Nephron progenitor cell (in vitro differentiated cells): Measurements from ENCODE around the gene ODAM.
"Not testable (repeated sequence)": the region's sequence is repeated elsewhere in the genome, so short reads cannot be mapped to it uniquely, and the experiment has no call there.

Source experiments
- DNase-seq: peaks from one replicate; pipeline ENCODE4 v3.0.0; 2021
- H3K27ac Mint-ChIP-seq: 2 replicates; pipeline ENCODE4 v1.8.0; 2021; ENCODE audit warnings: mild to moderate bottlenecking, moderate library complexity, mixed read lengths
- H3K27me3 Mint-ChIP-seq: 2 replicates; pipeline ENCODE4 v1.8.0; 2021; ENCODE audit warnings: mild to moderate bottlenecking, low read depth, mixed read lengths; ENCODE audit not compliant: poor library complexity
- H3K36me3 Mint-ChIP-seq: 2 replicates; pipeline ENCODE4 v1.8.0; 2021; ENCODE audit warnings: low read depth, mixed read lengths
- H3K4me1 Mint-ChIP-seq: 2 replicates; pipeline ENCODE4 v1.8.0; 2021; ENCODE audit warnings: mixed read lengths
- H3K4me3 Mint-ChIP-seq: 2 replicates; pipeline ENCODE4 v1.8.0; 2021; ENCODE audit warnings: mild to moderate bottlenecking, moderate library complexity, mixed read lengths
- H3K9me3 Mint-ChIP-seq: 2 replicates; pipeline ENCODE4 v1.8.0; 2021; ENCODE audit warnings: mild to moderate bottlenecking, moderate library complexity, mixed read lengths
- CTCF ChIP-seq: fragments of 200-600 bp; sonication (generic); IDR thresholded peaks from 2 replicates; pipeline ENCODE4 v1.5.0; 2021; ENCODE audit warnings: antibody characterized with exemption

The ODAM gene

GRCh38 chr4:70197842-70198241, 2.3 kb downstream of the ODAM start:
- Mint-ChIP-seq H3K36me3 (no peaks in the 10 kb centered on the region), H3K9me3 (no peaks in the 10 kb centered on the region), H3K4me1 (no peaks in the 10 kb centered on the region), H3K27ac (peak overlapping the region; percentile 1), H3K27me3 (peaks cover 3% of the 10 kb centered on the region), H3K4me3 (no peak overlapping the region)
- TF ChIP-seq CTCF, result no peak
- DNase-seq, result peak; percentile 4

GRCh38 chr4:70203601-70204000, 8.1 kb downstream of the ODAM start:
- no peaks in the 10 kb centered on the region for H3K4me1 Mint-ChIP-seq
- H3K27me3 Mint-ChIP-seq, result no peaks in the 10 kb centered on the region
- no peak overlapping the region for H3K27ac Mint-ChIP-seq
- no peaks in the 10 kb centered on the region for H3K36me3 Mint-ChIP-seq
- no peaks in the 10 kb centered on the region for H3K9me3 Mint-ChIP-seq
- no peak for DNase-seq
- no peak for TF ChIP-seq CTCF
- no peak overlapping the region for H3K4me3 Mint-ChIP-seq

- not testable (repeated sequence) for H3K9me3 Mint-ChIP-seq, H3K27ac Mint-ChIP-seq, H3K27me3 Mint-ChIP-seq, DNase-seq, H3K4me1 Mint-ChIP-seq, H3K36me3 Mint-ChIP-seq, H3K4me3 Mint-ChIP-seq
These were observed 17.2 kb downstream of the ODAM start for GRCh38 chr4:70212752-70213151.

GRCh38 chr4:70216109-70216508, 20.6 kb downstream of the ODAM start:
- H3K4me3 Mint-ChIP-seq, H3K27me3 Mint-ChIP-seq, H3K27ac Mint-ChIP-seq, H3K9me3 Mint-ChIP-seq, H3K4me1 Mint-ChIP-seq, DNase-seq, H3K36me3 Mint-ChIP-seq: not testable (repeated sequence)

GRCh38 chr4:70216550-70216949, 21.0 kb downstream of the ODAM start:
- not testable (repeated sequence) for H3K4me3 Mint-ChIP-seq, H3K27ac Mint-ChIP-seq, H3K9me3 Mint-ChIP-seq, H3K36me3 Mint-ChIP-seq, DNase-seq, H3K27me3 Mint-ChIP-seq, H3K4me1 Mint-ChIP-seq

GRCh38 chr4:70221389-70221788, 25.9 kb downstream of the ODAM start:
- H3K4me1 Mint-ChIP-seq, result not testable (repeated sequence)

GRCh38 chr4:70221818-70222217, 26.3 kb downstream of the ODAM start:
- H3K9me3 Mint-ChIP-seq, H3K27ac Mint-ChIP-seq, H3K4me1 Mint-ChIP-seq, H3K36me3 Mint-ChIP-seq, H3K27me3 Mint-ChIP-seq, DNase-seq, H3K4me3 Mint-ChIP-seq: not testable (repeated sequence)

More at GRCh38 chr4:70221389-70221788, 25.9 kb downstream of the ODAM start:
- H3K27ac Mint-ChIP-seq, H3K27me3 Mint-ChIP-seq, H3K9me3 Mint-ChIP-seq, H3K4me3 Mint-ChIP-seq, DNase-seq, H3K36me3 Mint-ChIP-seq: not testable (repeated sequence)

GRCh38 chr4:70225824-70226223, 30.3 kb downstream of the ODAM start, which contains the start of gene FDCSP:
TSS of gene FDCSP (plus strand) at chr4:70226124. CDS start at chr4:70231195, 5,071 bp downstream.
- TF ChIP-seq CTCF, result no peak
- H3K4me1 Mint-ChIP-seq, result no peaks in the 10 kb centered on the region
- H3K27me3 Mint-ChIP-seq, result no peaks in the 10 kb centered on the region
- H3K9me3 Mint-ChIP-seq, result no peaks in the 10 kb centered on the region
- no peak within 1 kb of the TSS for H3K4me3 Mint-ChIP-seq
- no peaks in the 10 kb centered on the region for H3K36me3 Mint-ChIP-seq
- no peak within 1 kb of the TSS for H3K27ac Mint-ChIP-seq
- DNase-seq, result no peak

GRCh38 chr4:70236125-70236524, 40.6 kb downstream of the ODAM start:
- Mint-ChIP-seq H3K27ac (no peak overlapping the region), H3K4me1 (peaks cover 7% of the 10 kb centered on the region), H3K27me3 (no peaks in the 10 kb centered on the region), H3K36me3 (no peaks in the 10 kb centered on the region), H3K9me3 (no peaks in the 10 kb centered on the region), H3K4me3 (no peak overlapping the region)
- DNase-seq, result no peak
- no peak for TF ChIP-seq CTCF
